HK-2 (cell line): Measurements from ENCODE around the gene MVD.
A peak's percentile ranks its signal among the peaks of the same experiment; 100 is the strongest.
"Not testable (repeated sequence)": the region's sequence is repeated elsewhere in the genome, so short reads cannot be mapped to it uniquely, and the experiment has no call there.

ENCODE experiments used
- DNase-seq: peaks from one replicate; pipeline ENCODE4 v3.0.0-alpha.2; 2018; ENCODE audit not compliant: unreplicated experiment

The MVD gene

GRCh38 chr16:88681709-88682451 is 19.0 kb upstream of the MVD start:
- no peak for DNase-seq

- no peak for DNase-seq
Observed at GRCh38 chr16:88681084-88681680, 18.3 kb upstream of the MVD start.

- no peak for DNase-seq
Observed at GRCh38 chr16:88680554-88681083, 17.7 kb upstream of the MVD start.

- DNase-seq: no peak
Observed at GRCh38 chr16:88678224-88678979, 15.5 kb upstream of the MVD start.

- DNase-seq: no peak
Observed at GRCh38 chr16:88677721-88678120, 14.8 kb upstream of the MVD start.

- DNase-seq: no peak
Observed at GRCh38 chr16:88676502-88677242, 13.8 kb upstream of the MVD start.

GRCh38 chr16:88673716-88674379 is 11.0 kb upstream of the MVD start:
- no peak for DNase-seq

GRCh38 chr16:88672776-88673175 is 9.9 kb upstream of the MVD start:
- DNase-seq: no peak

GRCh38 chr16:88671806-88672205 is 8.9 kb upstream of the MVD start:
- no peak for DNase-seq

- DNase-seq: no peak
Observed at GRCh38 chr16:88669980-88670379, 7.1 kb upstream of the MVD start.

- DNase-seq: not testable (repeated sequence)
Observed at GRCh38 chr16:88669493-88669892, 6.6 kb upstream of the MVD start.

- no peak for DNase-seq
Observed at GRCh38 chr16:88667461-88667860, 4.6 kb upstream of the MVD start.

GRCh38 chr16:88665570-88665969 is 2.7 kb upstream of the MVD start:
- no peak for DNase-seq

GRCh38 chr16:88665148-88665547 is 2.3 kb upstream of the MVD start:
- no peak for DNase-seq

GRCh38 chr16:88662222-88662842 is 559 bp downstream of the MVD start:
- no peak for DNase-seq

GRCh38 chr16:88661468-88661867 is 1.4 kb downstream of the MVD start:
- DNase-seq: no peak

GRCh38 chr16:88659160-88659559 is 3.7 kb downstream of the MVD start:
- no peak for DNase-seq

- DNase-seq: no peak
Observed at GRCh38 chr16:88658714-88659113, 4.2 kb downstream of the MVD start.

- no peak for DNase-seq
Observed at GRCh38 chr16:88657371-88657770, 5.5 kb downstream of the MVD start.

- DNase-seq: peak; percentile 36
Observed at GRCh38 chr16:88656291-88656980, 6.5 kb downstream of the MVD start.
